Hematopoietic multipotent progenitor cell (in vitro differentiated cells): Measurements from ENCODE around the gene COA8. TPM values are rescaled to one million over a fixed set of nuclear protein-coding genes. Genes with fewer than 3 reads are reported as not detected.
"Not testable (repeated sequence)": the region's sequence is repeated elsewhere in the genome, so short reads cannot be mapped to it uniquely, and the experiment has no call there.

Experiments
- DNase-seq, 3 donors: peaks; one replicate each; pipeline ENCODE4 v3.0.0-alpha.2; 2011 to 2015; ENCODE audit warnings: low read depth in 2 of 3, low spot score in 2 of 3
- total RNA-seq: library from RNA; depleted of rRNA; stranded (reverse); fragments of >200 nt; gene quantifications from one replicate; pipeline ENCODE4 v1.2.3, GENCODE V29; 2012

The COA8 gene
- total RNA-seq, 1 donor: 5.1 TPM

GRCh38 chr14:103525430-103526246 lies 37.1 kb upstream of the COA8 start:
- not testable (repeated sequence) for DNase-seq

DNA sequence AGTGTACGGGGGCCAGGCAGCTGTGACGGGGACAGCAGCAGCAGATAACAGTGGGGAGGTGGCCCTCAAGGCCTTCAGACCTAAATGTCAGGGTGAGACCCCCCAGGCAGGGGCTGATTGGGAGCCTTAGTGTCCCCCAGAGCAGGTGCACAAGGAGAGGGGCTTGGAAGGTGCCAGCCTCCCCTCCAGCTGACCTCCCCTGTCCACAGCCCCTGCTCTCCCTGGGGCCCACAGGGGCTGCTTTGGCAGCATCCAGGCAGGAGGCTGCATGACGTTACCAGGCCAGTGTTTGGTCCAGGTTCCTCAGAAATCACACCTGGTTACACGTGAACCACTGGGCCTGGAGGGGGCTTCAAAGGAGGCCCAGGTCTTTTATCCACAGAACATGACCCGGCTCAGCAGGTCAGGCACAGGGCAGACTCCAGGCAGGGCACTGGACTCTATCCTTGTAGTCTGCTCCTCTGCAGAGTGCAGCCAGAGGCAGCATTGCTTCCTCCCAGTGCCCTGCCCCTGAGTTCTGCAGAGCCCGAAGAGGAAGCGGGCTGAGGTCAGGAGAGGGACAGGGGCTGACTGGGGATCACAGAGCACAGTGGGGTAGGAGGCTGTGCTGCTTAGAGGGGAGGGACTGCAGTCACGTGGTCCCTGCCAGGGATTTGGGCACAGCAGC lies 36.4 kb upstream of the COA8 start:
- no peak for DNase-seq

- DNase-seq: no peak
These were observed 35.9 kb upstream of the COA8 start for GRCh38 chr14:103526914-103527248.

DNA sequence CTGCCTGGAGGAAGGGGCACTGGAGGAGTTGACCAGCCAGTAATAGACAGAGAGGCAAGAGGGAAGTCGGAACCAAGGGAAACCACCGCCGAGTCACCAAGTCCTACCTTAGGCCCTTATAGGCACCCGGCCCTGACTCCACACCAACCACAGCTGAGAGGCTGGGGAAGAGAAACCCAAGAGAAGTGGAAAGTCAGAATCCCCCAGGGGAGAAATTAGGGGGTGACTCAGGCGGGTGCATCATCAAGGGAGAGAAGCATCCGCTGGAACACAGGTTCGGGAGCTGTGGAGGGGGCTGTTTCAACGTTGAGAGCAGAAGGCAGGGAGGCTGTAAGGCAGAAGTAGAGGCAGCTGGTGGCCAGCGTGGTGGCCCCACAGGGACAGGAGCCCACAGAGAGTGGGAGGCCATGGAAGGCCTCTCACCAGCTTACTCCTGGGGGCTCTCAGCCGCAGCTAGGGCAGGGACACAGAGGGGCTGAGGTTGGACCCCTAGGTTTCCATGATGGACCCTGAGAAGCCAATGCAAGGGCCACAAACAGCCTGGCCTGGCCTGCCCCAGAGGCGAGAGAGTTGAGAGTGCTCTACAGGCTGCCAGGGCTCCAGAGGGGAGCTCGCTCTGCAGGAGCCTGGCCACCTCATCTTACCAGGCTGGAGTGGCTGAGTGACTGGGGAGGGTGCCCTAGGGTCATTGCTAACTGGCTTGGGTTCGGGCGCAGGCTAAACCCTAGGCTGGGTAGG lies 35.2 kb upstream of the COA8 start:
- DNase-seq: peak in 1 of 3 donors; percentile 28

GRCh38 chr14:103528146-103528586 lies 34.6 kb upstream of the COA8 start:
- no peak for DNase-seq

- DNase-seq: peak; percentile 63 to 67 (median 63)
These were observed 34.0 kb upstream of the COA8 start, which contains the start of gene TRMT61A for GRCh38 chr14:103528587-103529382. Gene TRMT61A, plus strand, starts transcription at chr14:103529196. Its CDS starts 783 bp downstream, at chr14:103529979.

DNA sequence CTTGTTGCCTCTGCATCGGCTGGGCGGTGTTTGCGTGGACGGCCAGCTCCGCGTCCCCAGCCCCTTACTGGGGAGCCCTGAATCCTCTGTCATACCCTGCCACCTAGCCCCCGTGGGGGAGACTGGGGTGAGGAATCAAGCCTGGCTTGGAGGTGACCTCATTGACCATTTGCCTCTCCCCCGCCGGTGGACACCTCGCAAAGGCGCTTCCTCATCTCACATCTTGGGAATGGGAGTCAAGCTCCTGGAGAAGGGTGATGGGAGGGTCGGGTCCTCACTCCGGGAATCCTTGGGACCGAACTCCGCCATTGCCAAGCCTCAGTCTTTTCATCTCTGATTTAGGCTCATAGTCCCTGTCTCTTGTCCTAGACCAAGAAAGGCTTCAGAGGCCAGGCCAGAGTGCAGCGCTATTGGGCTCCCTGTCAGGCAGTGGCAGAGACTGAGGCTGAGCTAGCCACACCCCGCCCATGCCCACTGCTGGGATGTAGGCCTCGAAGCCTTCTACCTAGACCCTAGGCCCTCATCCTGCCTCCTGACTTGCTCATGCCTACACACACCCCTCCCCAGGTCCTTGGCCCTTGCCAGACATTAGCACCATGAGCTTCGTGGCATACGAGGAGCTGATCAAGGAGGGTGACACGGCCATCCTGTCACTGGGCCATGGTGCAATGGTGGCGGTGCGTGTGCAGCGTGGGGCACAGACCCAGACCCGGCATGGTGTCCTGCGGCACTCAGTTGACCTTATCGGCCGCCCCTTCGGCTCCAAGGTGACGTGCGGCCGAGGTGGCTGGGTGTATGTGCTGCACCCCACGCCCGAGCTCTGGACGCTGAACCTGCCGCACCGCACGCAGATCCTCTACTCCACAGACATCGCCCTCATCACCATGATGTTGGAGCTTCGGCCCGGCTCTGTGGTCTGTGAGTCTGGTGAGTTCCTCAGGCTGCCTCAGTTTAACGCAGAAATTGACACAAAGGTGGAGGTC lies 33.1 kb upstream of the COA8 start:
- no peak for DNase-seq

- peak in 1 of 3 donors; percentile 26 for DNase-seq
These were observed 32.4 kb upstream of the COA8 start for GRCh38 chr14:103530390-103530789.

DNA sequence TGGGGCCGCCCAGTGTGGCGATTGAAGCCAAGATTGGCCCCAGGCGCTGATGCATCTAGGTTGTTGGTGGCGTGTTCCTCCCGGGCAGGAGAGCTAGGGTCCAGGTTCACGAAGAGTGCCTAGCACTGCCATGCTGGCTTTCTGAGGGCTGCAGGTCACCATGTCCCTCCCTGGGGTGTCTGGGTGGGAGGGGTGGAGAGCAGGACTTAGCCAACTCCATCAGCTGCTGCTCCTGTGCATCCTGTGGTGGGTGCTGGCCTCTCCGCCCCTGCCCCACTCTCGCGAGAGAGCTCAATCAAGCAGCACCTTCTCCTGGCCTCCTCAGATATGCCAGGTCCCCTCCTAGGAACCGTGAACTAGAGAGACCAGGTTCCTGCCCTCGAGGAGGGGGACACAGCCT lies 31.9 kb upstream of the COA8 start:
- DNase-seq: no peak

- DNase-seq: no peak
These were observed 31.1 kb upstream of the COA8 start for GRCh38 chr14:103531421-103532215.

DNA sequence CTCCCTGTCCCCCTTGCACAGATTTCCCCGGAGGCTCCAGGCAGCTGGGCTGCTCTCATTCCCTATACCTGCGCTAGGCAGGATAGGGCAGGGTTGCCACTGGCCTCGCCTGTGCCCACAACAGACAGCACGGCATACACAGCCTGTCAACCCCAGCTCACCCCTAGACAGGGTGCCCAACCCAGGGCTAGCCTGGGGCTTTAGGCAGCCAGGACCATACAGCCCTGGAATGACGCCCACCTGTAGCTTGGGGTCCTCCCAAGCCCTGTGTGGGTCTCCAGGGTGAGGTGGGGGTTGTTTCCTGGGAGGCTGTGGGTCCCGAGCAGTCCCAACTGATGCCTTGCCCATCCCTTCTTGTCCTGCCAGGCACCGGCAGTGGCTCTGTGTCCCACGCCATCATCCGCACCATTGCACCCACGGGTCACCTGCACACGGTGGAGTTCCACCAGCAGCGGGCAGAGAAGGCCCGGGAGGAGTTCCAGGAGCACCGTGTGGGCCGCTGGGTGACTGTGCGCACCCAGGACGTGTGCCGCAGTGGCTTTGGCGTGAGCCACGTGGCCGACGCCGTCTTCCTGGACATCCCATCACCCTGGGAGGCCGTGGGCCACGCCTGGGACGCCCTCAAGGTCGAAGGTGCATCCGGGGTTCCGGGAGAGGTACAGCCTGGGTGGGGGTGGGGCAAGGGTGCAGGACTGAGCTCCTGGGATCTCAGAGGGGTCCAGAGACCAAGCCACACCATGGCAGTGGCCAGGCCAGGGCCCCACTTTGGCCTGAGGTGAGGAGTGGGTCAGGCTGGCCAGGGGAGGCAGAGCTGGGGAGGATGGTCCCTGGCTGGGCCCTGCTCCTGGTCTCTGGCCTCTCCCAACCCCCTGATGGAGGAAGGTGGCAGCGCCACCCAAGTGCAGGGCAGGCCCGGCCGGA lies 30.3 kb upstream of the COA8 start:
- DNase-seq: no peak

DNA sequence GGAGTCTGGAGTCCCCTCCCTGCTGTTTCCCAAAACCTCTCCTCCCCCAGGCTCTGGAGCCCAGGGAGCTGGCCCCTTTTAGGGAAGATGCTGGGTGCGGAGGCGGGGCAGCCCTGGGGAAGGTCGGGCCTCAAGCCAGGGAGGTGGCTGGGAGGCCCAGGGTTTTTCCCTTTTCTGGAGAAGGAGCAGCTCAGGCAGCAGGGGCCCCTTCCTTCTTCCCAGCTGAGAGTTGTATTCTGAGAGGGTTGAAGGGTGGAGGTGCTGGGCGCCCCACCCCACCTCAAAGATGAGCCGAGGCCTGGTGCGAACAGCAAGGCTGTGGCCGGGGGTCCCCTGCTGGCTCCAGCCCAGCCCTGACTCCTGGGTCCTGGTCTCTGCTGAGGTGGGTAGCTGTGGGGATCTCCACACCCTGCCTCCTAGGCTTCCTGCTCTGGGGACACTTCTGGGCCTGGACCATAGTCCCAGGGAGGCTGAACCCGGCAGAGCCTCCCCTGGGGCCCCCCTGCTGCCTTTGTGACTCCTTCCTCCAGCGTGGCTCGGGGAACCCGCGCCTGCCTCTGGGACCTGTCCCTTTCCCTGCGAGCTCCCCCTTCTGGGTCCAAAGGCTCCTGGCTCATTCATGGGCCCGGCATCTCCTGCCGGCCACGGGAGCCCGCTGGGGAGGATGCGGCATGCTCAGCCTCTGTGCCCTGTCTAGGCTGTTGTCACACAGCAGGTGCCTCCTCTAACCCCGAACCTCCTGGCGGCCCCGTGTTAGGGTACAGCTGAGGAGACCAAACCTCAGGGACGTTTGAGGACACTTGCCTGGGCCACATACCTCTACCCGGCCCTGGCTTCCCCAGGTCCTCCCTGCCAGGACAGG lies 29.4 kb upstream of the COA8 start:
- no peak for DNase-seq

DNA sequence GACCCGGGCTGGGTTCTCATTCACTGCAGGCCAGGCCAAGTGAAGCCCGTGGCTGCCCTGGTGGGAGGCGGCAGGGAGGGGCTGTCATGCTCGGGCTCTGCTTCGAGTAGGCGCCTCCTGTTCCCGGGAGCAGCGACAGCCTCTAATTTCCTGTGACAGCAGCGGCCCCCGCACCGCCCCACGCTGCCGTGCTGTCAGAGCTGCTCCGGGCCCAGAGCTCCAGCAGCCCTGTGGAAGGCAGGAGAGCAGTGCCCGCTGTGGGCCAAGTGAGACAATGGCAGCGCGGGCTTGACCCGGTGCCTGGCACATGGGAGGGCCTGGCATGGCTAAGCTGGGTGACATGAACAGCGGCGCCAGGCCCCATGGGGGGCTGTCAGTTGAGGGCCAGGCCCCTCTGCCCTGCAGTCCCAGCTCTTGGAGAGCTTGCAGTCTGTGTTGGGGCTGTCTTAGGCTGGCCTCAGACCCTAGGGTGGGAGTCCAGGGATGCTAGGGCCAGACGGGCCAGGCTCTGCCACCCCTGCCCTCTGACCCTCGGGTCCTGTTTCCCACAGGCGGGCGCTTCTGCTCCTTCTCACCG lies 28.7 kb upstream of the COA8 start:
- DNase-seq: no peak

- DNase-seq: no peak
These were observed 28.1 kb upstream of the COA8 start for GRCh38 chr14:103534576-103535061.

GRCh38 chr14:103535081-103535890 lies 27.5 kb upstream of the COA8 start:
- DNase-seq: no peak
